ENCODE measurements around the gene C7orf25. TPM values are rescaled to one million over a fixed set of nuclear protein-coding genes. Genes with fewer than 3 reads are reported as not detected.
A peak's percentile ranks its signal among the peaks of the same experiment; 100 is the strongest.

The C7orf25 gene
- total RNA-seq (1 to 10 TPM; 1.4 to 7.4 TPM), polyA plus RNA-seq (1 to 10 TPM in 1 of 2 donors, under 1 TPM in 1; 0.88 to 2.9 TPM)

DNA sequence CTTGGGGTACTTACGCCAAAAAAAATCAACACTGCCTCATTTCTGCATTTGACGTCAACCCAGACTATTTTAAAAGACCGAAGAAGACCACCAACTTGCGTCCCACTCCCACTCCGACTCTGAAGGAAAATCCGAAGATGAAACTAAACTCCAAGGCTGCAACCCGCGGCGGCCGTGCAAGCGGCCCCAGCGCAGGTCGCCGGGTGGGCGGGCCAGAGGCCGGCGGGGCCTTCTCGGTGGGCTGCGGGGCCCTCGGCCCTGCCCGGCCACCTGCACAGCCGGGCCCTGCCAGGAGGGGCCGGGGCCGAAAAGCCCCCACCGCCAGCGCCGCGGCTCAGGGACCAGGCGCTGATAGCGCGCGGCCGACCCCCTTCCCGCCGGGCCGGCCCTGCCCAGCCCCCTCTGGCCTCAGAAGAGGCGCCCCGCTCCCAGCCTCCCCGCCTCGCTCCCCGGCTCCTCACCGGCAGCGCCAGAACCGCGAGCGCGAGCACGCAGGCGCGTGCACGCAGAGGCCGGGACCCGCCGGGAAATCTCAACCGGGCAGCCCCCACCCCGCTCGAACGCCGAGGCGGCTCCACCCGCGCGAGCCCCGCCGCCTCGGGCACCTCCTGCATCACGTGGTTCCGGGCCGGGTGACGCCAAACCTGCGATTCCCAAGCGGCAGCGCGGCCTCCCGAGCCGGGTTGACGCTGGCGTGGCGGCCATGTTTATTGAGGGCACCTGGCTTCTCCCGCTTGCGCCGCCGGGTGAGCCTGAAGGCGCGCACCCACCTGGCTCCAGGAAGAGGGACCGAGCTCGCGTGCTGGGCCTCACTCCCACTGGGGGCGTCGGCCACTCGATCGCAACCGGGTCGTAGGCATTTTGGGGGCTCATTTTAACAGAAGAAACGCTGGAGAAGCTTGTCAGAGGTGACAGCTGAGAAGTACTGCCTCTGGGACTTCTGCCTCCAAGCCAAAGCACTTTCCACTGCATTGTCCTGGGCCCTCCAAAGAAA, at the start of gene C7orf25:
Gene C7orf25, minus strand, starts transcription at position 617 of the 994 bp plus-strand sequence. CDS start 1,170 bp downstream, outside the sequence.
- peaks cover 0 to 19% (median 7%) of the 10 kb centered on the region in 4 donors for H3K36me3 ChIP-seq (ENCODE audit: control insufficient read depth in 4 of 4, insufficient read depth in 3 of 4, low read depth in 1 of 4, low read length in 3 of 4)
- peak within 1 kb of the TSS; percentile 79 to 91 (median 87) for H3K4me3 ChIP-seq (ENCODE audit: low read depth in 1 of 3, low read length in 3 of 3)
- peak; percentile 96 for DNase-seq (ENCODE audit: low spot score)
- H3K27me3 ChIP-seq (ENCODE audit: control insufficient read depth in 4 of 4, insufficient read depth in 4 of 4, low read length in 3 of 4): no peaks in the 10 kb centered on the region
- no peaks in the 10 kb centered on the region for H3K9me3 ChIP-seq (ENCODE audit: control insufficient read depth in 4 of 4, low read length in 3 of 4)
- TF ChIP-seq HNF4G (IDR thresholded peaks at IDR 0.05): no peak
- TF ChIP-seq EGR1 (IDR thresholded peaks at IDR 0.05; ENCODE audit: low read depth in 2 of 2): no peak
- TF ChIP-seq, protein P1, sequence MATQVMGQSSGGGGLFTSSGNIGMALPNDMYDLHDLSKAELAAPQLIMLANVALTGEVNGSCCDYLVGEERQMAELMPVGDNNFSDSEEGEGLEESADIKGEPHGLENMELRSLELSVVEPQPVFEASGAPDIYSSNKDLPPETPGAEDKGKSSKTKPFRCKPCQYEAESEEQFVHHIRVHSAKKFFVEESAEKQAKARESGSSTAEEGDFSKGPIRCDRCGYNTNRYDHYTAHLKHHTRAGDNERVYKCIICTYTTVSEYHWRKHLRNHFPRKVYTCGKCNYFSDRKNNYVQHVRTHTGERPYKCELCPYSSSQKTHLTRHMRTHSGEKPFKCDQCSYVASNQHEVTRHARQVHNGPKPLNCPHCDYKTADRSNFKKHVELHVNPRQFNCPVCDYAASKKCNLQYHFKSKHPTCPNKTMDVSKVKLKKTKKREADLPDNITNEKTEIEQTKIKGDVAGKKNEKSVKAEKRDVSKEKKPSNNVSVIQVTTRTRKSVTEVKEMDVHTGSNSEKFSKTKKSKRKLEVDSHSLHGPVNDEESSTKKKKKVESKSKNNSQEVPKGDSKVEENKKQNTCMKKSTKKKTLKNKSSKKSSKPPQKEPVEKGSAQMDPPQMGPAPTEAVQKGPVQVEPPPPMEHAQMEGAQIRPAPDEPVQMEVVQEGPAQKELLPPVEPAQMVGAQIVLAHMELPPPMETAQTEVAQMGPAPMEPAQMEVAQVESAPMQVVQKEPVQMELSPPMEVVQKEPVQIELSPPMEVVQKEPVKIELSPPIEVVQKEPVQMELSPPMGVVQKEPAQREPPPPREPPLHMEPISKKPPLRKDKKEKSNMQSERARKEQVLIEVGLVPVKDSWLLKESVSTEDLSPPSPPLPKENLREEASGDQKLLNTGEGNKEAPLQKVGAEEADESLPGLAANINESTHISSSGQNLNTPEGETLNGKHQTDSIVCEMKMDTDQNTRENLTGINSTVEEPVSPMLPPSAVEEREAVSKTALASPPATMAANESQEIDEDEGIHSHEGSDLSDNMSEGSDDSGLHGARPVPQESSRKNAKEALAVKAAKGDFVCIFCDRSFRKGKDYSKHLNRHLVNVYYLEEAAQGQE (IDR thresholded peaks at IDR 0.05): no peak
- peak in 1 of 2 donors; percentile 72 for TF ChIP-seq GABPA (IDR thresholded peaks at IDR 0.05 in 1 of 2, conservative IDR thresholded peaks at IDR 0.05 in 1 of 2)
- TF ChIP-seq, protein P2, sequence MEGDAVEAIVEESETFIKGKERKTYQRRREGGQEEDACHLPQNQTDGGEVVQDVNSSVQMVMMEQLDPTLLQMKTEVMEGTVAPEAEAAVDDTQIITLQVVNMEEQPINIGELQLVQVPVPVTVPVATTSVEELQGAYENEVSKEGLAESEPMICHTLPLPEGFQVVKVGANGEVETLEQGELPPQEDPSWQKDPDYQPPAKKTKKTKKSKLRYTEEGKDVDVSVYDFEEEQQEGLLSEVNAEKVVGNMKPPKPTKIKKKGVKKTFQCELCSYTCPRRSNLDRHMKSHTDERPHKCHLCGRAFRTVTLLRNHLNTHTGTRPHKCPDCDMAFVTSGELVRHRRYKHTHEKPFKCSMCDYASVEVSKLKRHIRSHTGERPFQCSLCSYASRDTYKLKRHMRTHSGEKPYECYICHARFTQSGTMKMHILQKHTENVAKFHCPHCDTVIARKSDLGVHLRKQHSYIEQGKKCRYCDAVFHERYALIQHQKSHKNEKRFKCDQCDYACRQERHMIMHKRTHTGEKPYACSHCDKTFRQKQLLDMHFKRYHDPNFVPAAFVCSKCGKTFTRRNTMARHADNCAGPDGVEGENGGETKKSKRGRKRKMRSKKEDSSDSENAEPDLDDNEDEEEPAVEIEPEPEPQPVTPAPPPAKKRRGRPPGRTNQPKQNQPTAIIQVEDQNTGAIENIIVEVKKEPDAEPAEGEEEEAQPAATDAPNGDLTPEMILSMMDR (IDR thresholded peaks at IDR 0.05; ENCODE audit: low read depth, low read length, missing input control): no peak
- TF ChIP-seq FOXA1 (IDR thresholded peaks at IDR 0.05): no peak
- peak; percentile 37 for TF ChIP-seq SP1 (IDR thresholded peaks at IDR 0.05)
- no peak for TF ChIP-seq NR2F2 (IDR thresholded peaks at IDR 0.05)
- peak in 1 of 2 donors; percentile 27 for TF ChIP-seq RAD21 (IDR thresholded peaks at IDR 0.05)
- no peak for TF ChIP-seq FOXA2 (IDR thresholded peaks at IDR 0.05)
- TF ChIP-seq, protein P3, sequence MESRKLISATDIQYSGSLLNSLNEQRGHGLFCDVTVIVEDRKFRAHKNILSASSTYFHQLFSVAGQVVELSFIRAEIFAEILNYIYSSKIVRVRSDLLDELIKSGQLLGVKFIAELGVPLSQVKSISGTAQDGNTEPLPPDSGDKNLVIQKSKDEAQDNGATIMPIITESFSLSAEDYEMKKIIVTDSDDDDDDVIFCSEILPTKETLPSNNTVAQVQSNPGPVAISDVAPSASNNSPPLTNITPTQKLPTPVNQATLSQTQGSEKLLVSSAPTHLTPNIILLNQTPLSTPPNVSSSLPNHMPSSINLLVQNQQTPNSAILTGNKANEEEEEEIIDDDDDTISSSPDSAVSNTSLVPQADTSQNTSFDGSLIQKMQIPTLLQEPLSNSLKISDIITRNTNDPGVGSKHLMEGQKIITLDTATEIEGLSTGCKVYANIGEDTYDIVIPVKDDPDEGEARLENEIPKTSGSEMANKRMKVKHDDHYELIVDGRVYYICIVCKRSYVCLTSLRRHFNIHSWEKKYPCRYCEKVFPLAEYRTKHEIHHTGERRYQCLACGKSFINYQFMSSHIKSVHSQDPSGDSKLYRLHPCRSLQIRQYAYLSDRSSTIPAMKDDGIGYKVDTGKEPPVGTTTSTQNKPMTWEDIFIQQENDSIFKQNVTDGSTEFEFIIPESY (IDR thresholded peaks at IDR 0.05): no peak
- TF ChIP-seq JUND (IDR thresholded peaks at IDR 0.05): no peak
- TF ChIP-seq, protein P4, sequence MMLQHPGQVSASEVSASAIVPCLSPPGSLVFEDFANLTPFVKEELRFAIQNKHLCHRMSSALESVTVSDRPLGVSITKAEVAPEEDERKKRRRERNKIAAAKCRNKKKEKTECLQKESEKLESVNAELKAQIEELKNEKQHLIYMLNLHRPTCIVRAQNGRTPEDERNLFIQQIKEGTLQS (IDR thresholded peaks at IDR 0.05): no peak
- no peak for TF ChIP-seq HNF4A (conservative IDR thresholded peaks at IDR 0.05)
- peak in 1 of 2 donors; percentile 22 for TF ChIP-seq RXRA (IDR thresholded peaks at IDR 0.05)
- TF ChIP-seq YY1 (IDR thresholded peaks at IDR 0.05): peak; percentile 100
- TF ChIP-seq, protein P5, sequence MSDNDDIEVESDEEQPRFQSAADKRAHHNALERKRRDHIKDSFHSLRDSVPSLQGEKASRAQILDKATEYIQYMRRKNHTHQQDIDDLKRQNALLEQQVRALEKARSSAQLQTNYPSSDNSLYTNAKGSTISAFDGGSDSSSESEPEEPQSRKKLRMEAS (IDR thresholded peaks at IDR 0.05): no peak
- TF ChIP-seq TAF1 (conservative IDR thresholded peaks at IDR 0.05): no peak
- WGBS: under 1% methylated on average over 95 of the region's 95 CpGs
- peak within 1 kb of the TSS; percentile 62 to 70 for H3K27ac ChIP-seq (ENCODE audit: low read depth in 1 of 2, low read length in 2 of 2)
- H3K4me1 ChIP-seq (ENCODE audit: control insufficient read depth in 4 of 4, insufficient read depth in 4 of 4, low read length in 3 of 4): peaks cover 2 to 48% (median 39%) of the 10 kb centered on the region in 4 donors
- peak within 1 kb of the TSS; percentile 85 to 94 for H3K9ac ChIP-seq (ENCODE audit: low read depth in 1 of 2, low read length in 2 of 2)

Data from liver (tissue), 9 donors.